ENCODE results near the gene ALPP. TPM values are rescaled to one million over a fixed set of nuclear protein-coding genes. Genes with fewer than 3 reads are reported as not detected.
A peak's percentile ranks its signal among the peaks of the same experiment; 100 is the strongest.

ALPP gene
- total RNA-seq, 2 experiments from 2014 or later: not detected

- no TSS peak for BruUV-seq (replicated peaks)
- Histone ChIP-seq H3K36me3 (ENCODE audit: insufficient read depth, low read length) (no peaks in the 10 kb centered on the region), H2AFZ (ENCODE audit: low read length) (no peak overlapping the region; the same call in 1 of the 2 replicates), H3K9me2 (ENCODE audit: insufficient read depth, low read length) (no peaks in the 10 kb centered on the region), H3K79me2 (ENCODE audit: insufficient read depth, low read depth, low read length) (no peaks in the 10 kb centered on the region), H3K4me1 (ENCODE audit: insufficient read depth, low read length, poor library complexity, severe bottlenecking) (peaks cover 5% of the 10 kb centered on the region), H3K4me3 (ENCODE audit: low read depth, low read length, poor library complexity, severe bottlenecking) (no peak overlapping the region), H4K20me1 (ENCODE audit: insufficient read depth, low read length) (no peaks in the 10 kb centered on the region), H3K27ac (ENCODE audit: low read depth, low read length, poor library complexity, severe bottlenecking) (no peak overlapping the region), H3K9me3 (ENCODE audit: low read length) (no peaks in the 10 kb centered on the region), H3K4me2 (ENCODE audit: low read length) (peak overlapping the region; percentile 26; the same call in 1 of the 2 replicates)
- POLR2A ChIA-PET: interaction anchor here (1.4 kb wide), 1 partner anchor 170 kb away, joined by 3 read pairs; no protein-coding TSS in a partner anchor
- CTCF ChIA-PET (ENCODE audit: unreplicated experiment): no interaction called here
- intact Hi-C loops (cut with micrococcal nuclease; ENCODE audit: unreplicated experiment): no loop called here
- DNase-seq (ENCODE audit: low spot score): peak; percentile 13
- no peak for TF ChIP-seq EZH2phosphoT487 (IDR thresholded peaks at IDR 0.05; ENCODE audit: borderline replicate concordance, low read depth, low read length)
- TF ChIP-seq CTCF (conservative IDR thresholded peaks at IDR 0.05; ENCODE audit: low read length): no peak
Measured at GRCh38 chr2:232400256-232401015, 21.9 kb downstream of the ALPP start.

- Histone ChIP-seq H3K79me2 (ENCODE audit: insufficient read depth, low read depth, low read length) (no peaks in the 10 kb centered on the region), H3K9me3 (ENCODE audit: low read length) (no peaks in the 10 kb centered on the region), H3K36me3 (ENCODE audit: insufficient read depth, low read length) (no peaks in the 10 kb centered on the region), H3K9me2 (ENCODE audit: insufficient read depth, low read length) (no peaks in the 10 kb centered on the region), H3K4me1 (ENCODE audit: insufficient read depth, low read length, poor library complexity, severe bottlenecking) (peaks cover 5% of the 10 kb centered on the region), H3K27ac (ENCODE audit: low read depth, low read length, poor library complexity, severe bottlenecking) (no peak overlapping the region), H3K4me2 (ENCODE audit: low read length) (no peak overlapping the region), H4K20me1 (ENCODE audit: insufficient read depth, low read length) (no peaks in the 10 kb centered on the region), H2AFZ (ENCODE audit: low read length) (no peak overlapping the region), H3K4me3 (ENCODE audit: low read depth, low read length, poor library complexity, severe bottlenecking) (no peak overlapping the region)
- ChIA-PET CTCF (ENCODE audit: unreplicated experiment) (interaction anchor here (0.6 kb wide), 1 partner anchor 550 kb away, joined by 3 read pairs; no protein-coding TSS in a partner anchor), POLR2A (interaction anchor here (0.7 kb wide), 1 partner anchor 107 kb away, joined by 3 read pairs; no protein-coding TSS in a partner anchor)
- BruUV-seq (replicated peaks): no TSS peak
- TF ChIP-seq EZH2phosphoT487 (IDR thresholded peaks at IDR 0.05; ENCODE audit: borderline replicate concordance, low read depth, low read length) (no peak), CTCF (conservative IDR thresholded peaks at IDR 0.05; ENCODE audit: low read length) (no peak)
- intact Hi-C loops (cut with micrococcal nuclease; ENCODE audit: unreplicated experiment): no loop called here
- no peak for DNase-seq (ENCODE audit: low spot score)
Measured at GRCh38 chr2:232402518-232402917, 24.0 kb downstream of the ALPP start.

- intact Hi-C loops (cut with micrococcal nuclease; ENCODE audit: unreplicated experiment): no loop called here
- CTCF ChIA-PET (ENCODE audit: unreplicated experiment): no interaction called here
Measured at GRCh38 chr2:232405943-232406510, 27.5 kb downstream of the ALPP start.

More at GRCh38 chr2:232405943-232406510, 27.5 kb downstream of the ALPP start:
- Histone ChIP-seq H2AFZ (ENCODE audit: low read length) (no peak overlapping the region), H3K79me2 (ENCODE audit: insufficient read depth, low read depth, low read length) (no peaks in the 10 kb centered on the region), H3K27ac (ENCODE audit: low read depth, low read length, poor library complexity, severe bottlenecking) (no peak overlapping the region), H3K9me2 (ENCODE audit: insufficient read depth, low read length) (no peaks in the 10 kb centered on the region), H3K4me3 (ENCODE audit: low read depth, low read length, poor library complexity, severe bottlenecking) (no peak overlapping the region), H4K20me1 (ENCODE audit: insufficient read depth, low read length) (no peaks in the 10 kb centered on the region), H3K4me1 (ENCODE audit: insufficient read depth, low read length, poor library complexity, severe bottlenecking) (no peaks in the 10 kb centered on the region), H3K9me3 (ENCODE audit: low read length) (no peaks in the 10 kb centered on the region), H3K4me2 (ENCODE audit: low read length) (no peak overlapping the region), H3K36me3 (ENCODE audit: insufficient read depth, low read length) (no peaks in the 10 kb centered on the region)
- TF ChIP-seq EZH2phosphoT487 (IDR thresholded peaks at IDR 0.05; ENCODE audit: borderline replicate concordance, low read depth, low read length): no peak
- TF ChIP-seq CTCF (conservative IDR thresholded peaks at IDR 0.05; ENCODE audit: low read length): no peak
- POLR2A ChIA-PET: no interaction called here
- BruUV-seq (replicated peaks): no TSS peak
- DNase-seq (ENCODE audit: low spot score): no peak
